Transverse colon (tissue), 4 donors: ENCODE results near the gene RAMP3.

Experiments
- CTCF ChIP-seq, 5 experiments: fragments of 200-600 bp in 3 of 5; fragments of 450-650 bp in 2 of 5; sonication (generic) in 3 of 5; IDR thresholded peaks; 1 replicate in 2 of 5; 2 replicates in 3 of 5; pipeline ENCODE4 v1.5.1; 2016 to 2017; ENCODE audit warnings: antibody characterized with exemption in 5 of 5, inconsistent platforms in 3 of 5, mild to moderate bottlenecking in 2 of 5, moderate library complexity in 1 of 5
- POLR2AphosphoS5 ChIP-seq, 3 donors: sonication (generic); formaldehyde crosslinking; IDR thresholded peaks; one replicate each; pipeline ENCODE4 v1.6.1; 2016; ENCODE audit warnings: antibody characterized with exemption in 3 of 3

DNA sequence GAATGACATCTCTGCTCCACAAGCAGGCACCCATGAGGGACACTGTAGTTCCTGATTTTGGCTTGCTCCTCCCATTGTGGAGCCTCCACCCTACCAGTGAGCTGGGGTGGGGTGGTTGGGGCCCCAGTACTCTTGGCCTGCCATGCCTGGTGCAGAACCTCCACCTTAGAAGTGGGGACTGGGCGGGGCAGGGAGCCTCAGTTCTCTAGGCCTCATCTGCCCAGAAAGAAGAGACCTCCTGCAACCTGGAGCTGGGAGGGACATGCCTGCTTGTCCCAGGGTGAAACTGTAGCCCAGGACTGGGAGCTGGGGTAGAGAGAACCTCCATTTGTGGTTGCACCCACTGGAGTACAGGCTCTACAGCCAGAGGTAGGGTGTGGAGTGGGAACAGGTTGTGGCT is 14.4 kb downstream of the RAMP3 start:
- no peak for TF ChIP-seq CTCF (IDR thresholded peaks at IDR 0.05)
- no peak for TF ChIP-seq POLR2AphosphoS5 (IDR thresholded peaks at IDR 0.05)
